ENCODE measurements around the gene TGFBR3. TPM values are rescaled to one million over a fixed set of nuclear protein-coding genes. Genes with fewer than 3 reads are reported as not detected.

The TGFBR3 gene
- total RNA-seq, 4 donors from 2014 or later: 87.8 to 388 (median 212) TPM

GRCh38 chr1:91803847-91804545 is 82.0 kb downstream of the TGFBR3 start:
- Histone ChIP-seq H3K36me3 (no peaks in the 10 kb centered on the region), H3K4me1 (peaks cover 13 to 17% of the 10 kb centered on the region in 2 donors), H3K4me3 (no peak overlapping the region), H3K27me3 (no peaks in the 10 kb centered on the region), H3K27ac (peak overlapping the region; percentile 63 to 69), H3K9me3 (no peaks in the 10 kb centered on the region)
- intact Hi-C loops (cut with DNase I; ENCODE audit: low total_unique reads): no loop called here
- TF ChIP-seq, protein P1, sequence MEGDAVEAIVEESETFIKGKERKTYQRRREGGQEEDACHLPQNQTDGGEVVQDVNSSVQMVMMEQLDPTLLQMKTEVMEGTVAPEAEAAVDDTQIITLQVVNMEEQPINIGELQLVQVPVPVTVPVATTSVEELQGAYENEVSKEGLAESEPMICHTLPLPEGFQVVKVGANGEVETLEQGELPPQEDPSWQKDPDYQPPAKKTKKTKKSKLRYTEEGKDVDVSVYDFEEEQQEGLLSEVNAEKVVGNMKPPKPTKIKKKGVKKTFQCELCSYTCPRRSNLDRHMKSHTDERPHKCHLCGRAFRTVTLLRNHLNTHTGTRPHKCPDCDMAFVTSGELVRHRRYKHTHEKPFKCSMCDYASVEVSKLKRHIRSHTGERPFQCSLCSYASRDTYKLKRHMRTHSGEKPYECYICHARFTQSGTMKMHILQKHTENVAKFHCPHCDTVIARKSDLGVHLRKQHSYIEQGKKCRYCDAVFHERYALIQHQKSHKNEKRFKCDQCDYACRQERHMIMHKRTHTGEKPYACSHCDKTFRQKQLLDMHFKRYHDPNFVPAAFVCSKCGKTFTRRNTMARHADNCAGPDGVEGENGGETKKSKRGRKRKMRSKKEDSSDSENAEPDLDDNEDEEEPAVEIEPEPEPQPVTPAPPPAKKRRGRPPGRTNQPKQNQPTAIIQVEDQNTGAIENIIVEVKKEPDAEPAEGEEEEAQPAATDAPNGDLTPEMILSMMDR (IDR thresholded peaks at IDR 0.05): no peak
- TF ChIP-seq POLR2A (IDR thresholded peaks at IDR 0.05): no peak
- DNase-seq: no peak

DNA sequence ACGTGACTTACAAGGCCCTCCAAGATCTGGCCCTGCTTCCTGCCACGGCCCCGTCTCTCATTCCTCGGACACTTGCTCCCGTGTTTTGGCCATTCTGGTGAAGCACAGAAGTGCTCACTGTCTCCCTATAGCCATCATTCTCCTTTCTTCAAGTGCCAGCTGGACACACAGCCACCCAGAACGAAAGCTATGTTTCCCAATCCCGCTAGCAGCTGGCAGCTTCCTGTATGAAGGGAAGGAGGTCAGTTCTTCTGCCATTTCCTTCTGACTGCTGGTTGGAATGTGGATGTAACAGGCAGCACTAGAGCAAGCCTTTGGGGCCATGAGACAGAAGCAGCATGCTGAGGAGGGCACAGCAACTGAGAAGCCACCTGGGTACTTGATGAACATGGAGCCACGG is 82.8 kb downstream of the TGFBR3 start:
- H3K4me3 ChIP-seq: no peak overlapping the region
- H3K36me3 ChIP-seq: no peaks in the 10 kb centered on the region
- H3K9me3 ChIP-seq: no peaks in the 10 kb centered on the region
- intact Hi-C loops (cut with DNase I; ENCODE audit: low total_unique reads): no loop called here
- H3K27me3 ChIP-seq: no peaks in the 10 kb centered on the region
- H3K4me1 ChIP-seq: peaks cover 13 to 19% of the 10 kb centered on the region in 2 donors
- peak overlapping the region; percentile 63 to 69 for H3K27ac ChIP-seq
- DNase-seq: no peak
- TF ChIP-seq POLR2A (IDR thresholded peaks at IDR 0.05): no peak
- TF ChIP-seq, protein P1 (IDR thresholded peaks at IDR 0.05): no peak

DNA sequence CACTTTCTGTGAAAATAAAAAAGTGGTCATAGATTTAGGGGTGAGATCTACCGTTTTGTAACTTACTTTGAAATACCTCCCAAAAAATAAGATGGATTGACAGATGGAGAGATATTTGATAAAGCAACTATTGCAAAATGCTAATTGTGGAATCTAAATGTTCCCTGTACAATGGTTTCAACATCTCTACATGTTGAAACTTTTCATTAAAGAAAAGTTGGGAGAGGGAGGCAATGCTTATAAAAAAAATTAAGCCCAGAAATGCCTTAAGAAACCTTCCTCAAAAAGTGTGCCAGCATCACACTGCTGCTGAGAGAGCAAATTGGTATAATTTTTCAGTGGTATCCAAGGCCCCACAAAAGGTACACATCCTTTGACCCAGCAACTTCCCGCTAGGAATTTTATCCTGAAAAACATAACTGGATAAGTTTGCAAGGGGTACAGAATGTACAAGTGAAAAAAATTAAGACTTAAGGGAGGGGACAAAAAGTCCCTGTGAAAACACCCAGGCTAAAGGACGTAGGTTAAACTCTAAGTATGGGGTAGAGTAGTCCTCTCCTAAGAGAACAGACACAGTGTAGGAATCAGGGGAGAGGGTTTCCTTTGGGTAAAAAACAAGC is 84.3 kb downstream of the TGFBR3 start:
- TF ChIP-seq POLR2A (IDR thresholded peaks at IDR 0.05): no peak
- TF ChIP-seq, protein P1 (IDR thresholded peaks at IDR 0.05): no peak
- Histone ChIP-seq H3K27ac (peak overlapping the region; percentile 31 to 69), H3K4me1 (peaks cover under 1 to 19% of the 10 kb centered on the region in 2 donors), H3K27me3 (no peaks in the 10 kb centered on the region), H3K4me3 (no peak overlapping the region), H3K36me3 (no peaks in the 10 kb centered on the region), H3K9me3 (no peaks in the 10 kb centered on the region)
- intact Hi-C loops (cut with DNase I; ENCODE audit: low total_unique reads): no loop called here
- no peak for DNase-seq

- intact Hi-C loops (cut with DNase I; ENCODE audit: low total_unique reads): no loop called here
- Histone ChIP-seq H3K27me3 (no peaks in the 10 kb centered on the region), H3K36me3 (no peaks in the 10 kb centered on the region), H3K4me1 (peaks cover 5 to 19% of the 10 kb centered on the region in 2 donors), H3K27ac (peak overlapping the region; percentile 74 to 89), H3K4me3 (no peak overlapping the region), H3K9me3 (no peaks in the 10 kb centered on the region)
- no peak for DNase-seq
- TF ChIP-seq, protein P1 (IDR thresholded peaks at IDR 0.05): no peak
- no peak for TF ChIP-seq POLR2A (IDR thresholded peaks at IDR 0.05)
Observed at GRCh38 chr1:91799863-91800262, 86.1 kb downstream of the TGFBR3 start.

GRCh38 chr1:91799159-91799558 is 86.8 kb downstream of the TGFBR3 start:
- Histone ChIP-seq H3K9me3 (no peaks in the 10 kb centered on the region), H3K27ac (peak overlapping the region; percentile 74 to 89), H3K36me3 (no peaks in the 10 kb centered on the region), H3K27me3 (no peaks in the 10 kb centered on the region), H3K4me1 (peaks cover 9 to 13% of the 10 kb centered on the region in 2 donors), H3K4me3 (no peak overlapping the region)
- intact Hi-C loops (cut with DNase I; ENCODE audit: low total_unique reads): no loop called here
- TF ChIP-seq, protein P1 (IDR thresholded peaks at IDR 0.05): peak in 1 of 4 experiments; percentile 10
- TF ChIP-seq POLR2A (IDR thresholded peaks at IDR 0.05): no peak
- no peak for DNase-seq
